HFFc6 (cell line): ENCODE results near the gene NAV2. TPM values are rescaled to one million over a fixed set of nuclear protein-coding genes. Genes with fewer than 3 reads are reported as not detected.

Source experiments
- DNase-seq: peaks from one replicate; pipeline ENCODE4 v3.0.0-alpha.2; 2018
- H3K27ac Mint-ChIP-seq: 2 replicates; pipeline ENCODE4 v1.8.0; 2020; ENCODE audit warnings: mild to moderate bottlenecking, mixed read lengths
- H3K27me3 Mint-ChIP-seq: 2 replicates; pipeline ENCODE4 v1.8.0; 2021; ENCODE audit warnings: mild to moderate bottlenecking, moderate library complexity, mixed read lengths; ENCODE audit not compliant: insufficient read depth
- H3K36me3 Mint-ChIP-seq: 2 replicates; pipeline ENCODE4 v1.8.0; 2021; ENCODE audit warnings: low read depth, mixed read lengths
- H3K4me1 Mint-ChIP-seq: 2 replicates; pipeline ENCODE4 v1.8.0; 2020; ENCODE audit warnings: low read depth, mixed read lengths
- H3K4me3 Mint-ChIP-seq: 2 replicates; pipeline ENCODE4 v1.8.0; 2020; ENCODE audit warnings: mild to moderate bottlenecking, moderate library complexity, mixed read lengths
- H3K9me3 Mint-ChIP-seq: 2 replicates; pipeline ENCODE4 v1.8.0; 2020; ENCODE audit warnings: mild to moderate bottlenecking, mixed read lengths
- CTCF ChIP-seq: fragments of 200-600 bp; sonication (generic); IDR thresholded peaks from 2 replicates; pipeline ENCODE4 v1.5.0; 2021; ENCODE audit warnings: antibody characterized with exemption, mild to moderate bottlenecking
- total RNA-seq, 6 experiments: library from RNA; stranded (reverse); fragmentation: NEBNext Ultra II Directional; extraction: Animal tissue kit (Norgen Biotek cat#: 25700); gene quantifications; 2 replicates in 1 of 6; 3 replicates in 5 of 6; pipeline ENCODE4 v1.2.3, GENCODE V29; 2021

The NAV2 gene
- total RNA-seq, 6 experiments from 2014 or later = 12.4 to 34.9 (median 31.8) TPM

- peak overlapping the region; percentile 12; the same call in 1 of the 2 replicates for H3K27ac Mint-ChIP-seq
- peak; percentile 89 for TF ChIP-seq CTCF
- peaks cover 54% of the 10 kb centered on the region for H3K4me1 Mint-ChIP-seq
- DNase-seq = peak; percentile 56
- H3K9me3 Mint-ChIP-seq = no peaks in the 10 kb centered on the region
- peaks cover 20% of the 10 kb centered on the region; the same call in 1 of the 2 replicates for H3K36me3 Mint-ChIP-seq
- peak overlapping the region; percentile 13; the same call in 1 of the 2 replicates for H3K4me3 Mint-ChIP-seq
- peaks cover 2% of the 10 kb centered on the region for H3K27me3 Mint-ChIP-seq
Observed at GRCh38 chr11:19951558-19952115, 239.0 kb downstream of the NAV2 start.

DNA sequence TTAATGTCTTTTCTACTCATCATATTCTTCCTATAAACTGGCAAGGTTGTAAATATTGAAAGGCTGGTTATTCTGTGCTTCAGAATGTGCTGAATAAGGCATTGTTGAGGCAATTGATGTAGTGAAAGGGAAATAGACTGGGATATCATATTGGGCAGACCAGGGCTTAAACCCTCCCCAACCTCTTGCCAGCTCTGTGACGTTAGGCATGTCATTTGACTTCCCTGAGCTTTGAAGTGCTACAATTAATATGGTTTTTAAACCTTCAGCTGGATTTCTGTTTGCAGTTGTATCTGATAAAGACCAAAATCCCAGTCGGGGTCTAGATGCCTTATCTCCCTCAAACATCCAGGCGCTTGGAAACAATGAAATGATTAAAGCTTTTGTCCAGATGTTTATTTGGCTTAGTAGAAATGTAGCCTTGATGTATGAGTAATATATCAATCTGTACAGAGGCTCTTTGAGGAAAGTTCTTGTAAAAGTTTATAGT, 239.5 kb downstream of the NAV2 start:
- Mint-ChIP-seq H3K27ac (peak overlapping the region; percentile 12; the same call in 1 of the 2 replicates), H3K36me3 (peaks cover 20% of the 10 kb centered on the region; the same call in 1 of the 2 replicates), H3K27me3 (peaks cover 2% of the 10 kb centered on the region), H3K4me1 (peaks cover 54% of the 10 kb centered on the region), H3K9me3 (no peaks in the 10 kb centered on the region), H3K4me3 (no peak overlapping the region; the same call in 1 of the 2 replicates)
- no peak for TF ChIP-seq CTCF
- no peak for DNase-seq

GRCh38 chr11:19952911-19953310, 240.3 kb downstream of the NAV2 start:
- no peak for TF ChIP-seq CTCF
- no peaks in the 10 kb centered on the region for H3K9me3 Mint-ChIP-seq
- DNase-seq = no peak
- peaks cover 59% of the 10 kb centered on the region for H3K4me1 Mint-ChIP-seq
- H3K27ac Mint-ChIP-seq = peak overlapping the region; percentile 72
- H3K27me3 Mint-ChIP-seq = peaks cover 2% of the 10 kb centered on the region
- no peak overlapping the region for H3K4me3 Mint-ChIP-seq
- H3K36me3 Mint-ChIP-seq = peaks cover 15% of the 10 kb centered on the region; the same call in 1 of the 2 replicates

GRCh38 chr11:19953336-19953735, 240.7 kb downstream of the NAV2 start:
- peaks cover 2% of the 10 kb centered on the region for H3K27me3 Mint-ChIP-seq
- peak; percentile 25 for DNase-seq

GRCh38 chr11:19953909-19954308, 241.3 kb downstream of the NAV2 start:
- peak; percentile 77 for TF ChIP-seq CTCF
- Mint-ChIP-seq H3K4me1 (peaks cover 59% of the 10 kb centered on the region), H3K27ac (peak overlapping the region; percentile 72), H3K4me3 (no peak overlapping the region), H3K9me3 (no peaks in the 10 kb centered on the region), H3K36me3 (peaks cover 15% of the 10 kb centered on the region; the same call in 1 of the 2 replicates), H3K27me3 (peaks cover 4% of the 10 kb centered on the region)
- DNase-seq = peak; percentile 87

More at GRCh38 chr11:19953336-19953735, 240.7 kb downstream of the NAV2 start:
- Mint-ChIP-seq H3K4me1 (peaks cover 59% of the 10 kb centered on the region), H3K4me3 (no peak overlapping the region), H3K9me3 (no peaks in the 10 kb centered on the region), H3K27ac (peak overlapping the region; percentile 72), H3K36me3 (peaks cover 15% of the 10 kb centered on the region; the same call in 1 of the 2 replicates)
- TF ChIP-seq CTCF = no peak
